Posterior cingulate gyrus (tissue), 11 donors: ENCODE data around the gene ATRNL1.
"Not testable (repeated sequence)": the region's sequence is repeated elsewhere in the genome, so short reads cannot be mapped to it uniquely, and the experiment has no call there.

Experiments used
- DNase-seq, 10 donors: peaks; one replicate each; pipeline versions ENCODE4 v3.0.0 to v3.0.0-alpha.2; 2020 to 2021; ENCODE audit warnings: mixed read lengths in 3 of 10
- intact Hi-C: fragments of 100-400 bp; cut with DNase I; formaldehyde crosslinking; loops from one replicate; pipeline ENCODE4 v1.15.1; 2023

Gene ATRNL1

GRCh38 chr10:115091161-115091560, 2.0 kb upstream of the ATRNL1 start:
- DNase-seq = no peak
- intact Hi-C loops = loop anchor here (10.0 kb wide), 1 partner anchor 156 kb away; the partner anchor contains the start of gene TRUB1

GRCh38 chr10:115092258-115092554, 959 bp upstream of the ATRNL1 start:
- intact Hi-C loops = loop anchor here (10.0 kb wide), 1 partner anchor 157 kb away; the partner anchor contains the start of gene TRUB1

GRCh38 chr10:115092555-115093285, 445 bp upstream of the ATRNL1 start:
- intact Hi-C loops = loop anchor here (10.0 kb wide), 1 partner anchor 158 kb away; the partner anchor contains the start of gene TRUB1
- peak in 9 of 10 donors; percentile 22 to 89 (median 40) for DNase-seq

More at GRCh38 chr10:115092258-115092554, 959 bp upstream of the ATRNL1 start:
- DNase-seq = no peak

GRCh38 chr10:115093776-115094408, 727 bp downstream of the ATRNL1 start:
- intact Hi-C loops = loop anchor here (10.0 kb wide), 1 partner anchor 159 kb away; the partner anchor contains the start of gene TRUB1
- DNase-seq = peak in 5 of 10 donors; percentile 9 to 86 (median 73)

GRCh38 chr10:115094416-115095140, 1.4 kb downstream of the ATRNL1 start:
- no peak for DNase-seq
- intact Hi-C loops = loop anchor here (10.0 kb wide), 1 partner anchor 160 kb away; the partner anchor contains the start of gene TRUB1

GRCh38 chr10:115095758-115096157, 2.6 kb downstream of the ATRNL1 start:
- no peak for DNase-seq
- intact Hi-C loops = loop anchor here (10.0 kb wide), 1 partner anchor 161 kb away; the partner anchor contains the start of gene TRUB1

- intact Hi-C loops = no loop called here
- DNase-seq = no peak
Measured at GRCh38 chr10:115103700-115104099, 10.5 kb downstream of the ATRNL1 start.

- DNase-seq, intact Hi-C loops: not testable (repeated sequence)
Measured at GRCh38 chr10:115105411-115105810, 12.2 kb downstream of the ATRNL1 start.

- intact Hi-C loops = no loop called here
Measured at GRCh38 chr10:115107830-115108229, 14.7 kb downstream of the ATRNL1 start.

GRCh38 chr10:115117301-115117700, 24.1 kb downstream of the ATRNL1 start:
- intact Hi-C loops = no loop called here
- DNase-seq = no peak

More at GRCh38 chr10:115107830-115108229, 14.7 kb downstream of the ATRNL1 start:
- DNase-seq = no peak

- intact Hi-C loops = no loop called here
- no peak for DNase-seq
Measured at GRCh38 chr10:115118346-115118745, 25.2 kb downstream of the ATRNL1 start.

- intact Hi-C loops = loop anchor here (5.0 kb wide), 1 partner anchor 653 kb away; no protein-coding TSS in a partner anchor
Measured at GRCh38 chr10:115125505-115125904, 32.3 kb downstream of the ATRNL1 start.

GRCh38 chr10:115129752-115130151, 36.6 kb downstream of the ATRNL1 start:
- intact Hi-C loops = loop anchor here (1.0 to 5.0 kb wide), 3 partner anchors 252 to 657 kb away; no protein-coding TSS in a partner anchor
- no peak for DNase-seq

More at GRCh38 chr10:115125505-115125904, 32.3 kb downstream of the ATRNL1 start:
- DNase-seq = no peak

- intact Hi-C loops = no loop called here
- DNase-seq = no peak
Measured at GRCh38 chr10:115136616-115137015, 43.5 kb downstream of the ATRNL1 start.

- intact Hi-C loops = loop anchor here (10.0 kb wide), 1 partner anchor 1244 kb away; no protein-coding TSS in a partner anchor
- no peak for DNase-seq
Measured at GRCh38 chr10:115141254-115141653, 48.1 kb downstream of the ATRNL1 start.

- no peak for DNase-seq
- intact Hi-C loops = no loop called here
Measured at GRCh38 chr10:115157357-115157756, 64.2 kb downstream of the ATRNL1 start.

- peak in 1 of 10 donors; percentile 30 for DNase-seq
- intact Hi-C loops = no loop called here
Measured at GRCh38 chr10:115163129-115163528, 70.0 kb downstream of the ATRNL1 start.

- intact Hi-C loops = no loop called here
- DNase-seq = no peak
Measured at GRCh38 chr10:115164220-115164619, 71.1 kb downstream of the ATRNL1 start.

GRCh38 chr10:115167751-115168150, 74.6 kb downstream of the ATRNL1 start:
- DNase-seq = no peak
- intact Hi-C loops = no loop called here

- DNase-seq = no peak
- intact Hi-C loops = loop anchor here (2.0 kb wide), 1 partner anchor 1215 kb away; no protein-coding TSS in a partner anchor
Measured at GRCh38 chr10:115171392-115171960, 78.3 kb downstream of the ATRNL1 start.
